HG03196 (cell line): ENCODE measurements around the gene CR1L.
"Not testable (repeated sequence)": the region's sequence is repeated elsewhere in the genome, so short reads cannot be mapped to it uniquely, and the experiment has no call there.

Experiments used
- ATAC-seq: cut with Tn5 transposase; IDR thresholded peaks from one replicate; pipeline ENCODE4 v1.9.1; 2021; ENCODE audit not compliant: unreplicated experiment

Gene CR1L

GRCh38 chr1:207644852-207645634 lies at the start of gene CR1L:
Gene CR1L, plus strand, starts transcription at chr1:207645133. Its CDS starts 101 bp downstream, at chr1:207645234.
- ATAC-seq: peak; percentile 61

- no peak for ATAC-seq
These were observed 41.2 kb upstream of the CR1L start for GRCh38 chr1:207603777-207604176.

GRCh38 chr1:207605444-207606361 lies 39.2 kb upstream of the CR1L start:
- ATAC-seq: no peak

- ATAC-seq: no peak
These were observed 38.6 kb upstream of the CR1L start for GRCh38 chr1:207606362-207606755.

- ATAC-seq: no peak
These were observed 32.2 kb upstream of the CR1L start for GRCh38 chr1:207612762-207613161.

DNA sequence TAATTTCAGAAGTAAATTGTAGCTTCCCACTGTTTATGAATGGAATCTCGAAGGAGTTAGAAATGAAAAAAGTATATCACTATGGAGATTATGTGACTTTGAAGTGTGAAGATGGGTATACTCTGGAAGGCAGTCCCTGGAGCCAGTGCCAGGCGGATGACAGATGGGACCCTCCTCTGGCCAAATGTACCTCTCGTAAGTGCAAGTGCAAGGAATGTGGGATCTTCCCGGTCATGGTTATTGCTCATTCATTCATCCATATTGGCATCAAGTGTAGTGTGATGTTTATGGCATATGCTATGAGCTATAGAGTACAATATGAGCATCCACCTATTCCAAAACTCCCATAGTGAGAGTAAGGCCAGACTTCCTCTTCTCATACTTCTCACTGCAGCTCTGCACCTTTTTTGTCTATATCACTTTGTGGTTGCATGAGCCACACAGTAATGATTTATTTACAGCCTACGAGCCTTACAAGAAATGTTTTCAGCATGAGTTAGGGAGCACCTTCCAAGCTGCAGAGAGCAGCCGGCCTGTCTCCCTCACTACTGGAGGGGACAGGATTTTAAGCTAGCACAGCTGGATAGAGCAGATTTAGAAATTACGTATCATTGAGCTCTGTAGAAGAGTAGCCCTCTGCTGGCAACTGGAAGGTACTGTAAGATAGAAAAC lies 24.9 kb upstream of the CR1L start:
- peak; percentile 90 for ATAC-seq

GRCh38 chr1:207620543-207620893 lies 24.4 kb upstream of the CR1L start:
- no peak for ATAC-seq

GRCh38 chr1:207625504-207626071 lies 19.3 kb upstream of the CR1L start:
- not testable (repeated sequence) for ATAC-seq

DNA sequence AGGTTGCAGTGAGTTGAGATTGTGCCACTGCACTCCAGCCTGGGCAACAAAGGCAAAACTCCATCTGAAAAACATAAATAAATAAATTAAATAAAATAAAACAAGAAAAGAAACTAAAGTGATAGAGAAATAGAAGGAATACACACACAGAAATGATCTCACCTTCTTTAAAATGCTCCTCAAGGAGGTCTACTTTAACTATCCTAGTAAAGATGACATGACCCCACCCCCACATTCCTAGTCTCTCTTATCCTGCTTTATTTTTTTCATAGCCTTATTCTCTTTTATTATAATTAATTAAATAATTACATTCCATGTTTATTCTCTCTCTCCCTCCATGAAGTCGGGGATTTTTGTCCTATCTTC lies 18.0 kb upstream of the CR1L start:
- ATAC-seq: no peak

GRCh38 chr1:207627496-207627895 lies 17.4 kb upstream of the CR1L start:
- ATAC-seq: no peak

GRCh38 chr1:207628776-207629175 lies 16.2 kb upstream of the CR1L start:
- no peak for ATAC-seq

GRCh38 chr1:207631137-207631536 lies 13.8 kb upstream of the CR1L start:
- ATAC-seq: no peak

GRCh38 chr1:207633226-207633625 lies 11.7 kb upstream of the CR1L start:
- ATAC-seq: no peak

- ATAC-seq: not testable (repeated sequence)
These were observed 11.1 kb upstream of the CR1L start for GRCh38 chr1:207633699-207634289.

GRCh38 chr1:207634293-207634692 lies 10.6 kb upstream of the CR1L start:
- not testable (repeated sequence) for ATAC-seq

DNA sequence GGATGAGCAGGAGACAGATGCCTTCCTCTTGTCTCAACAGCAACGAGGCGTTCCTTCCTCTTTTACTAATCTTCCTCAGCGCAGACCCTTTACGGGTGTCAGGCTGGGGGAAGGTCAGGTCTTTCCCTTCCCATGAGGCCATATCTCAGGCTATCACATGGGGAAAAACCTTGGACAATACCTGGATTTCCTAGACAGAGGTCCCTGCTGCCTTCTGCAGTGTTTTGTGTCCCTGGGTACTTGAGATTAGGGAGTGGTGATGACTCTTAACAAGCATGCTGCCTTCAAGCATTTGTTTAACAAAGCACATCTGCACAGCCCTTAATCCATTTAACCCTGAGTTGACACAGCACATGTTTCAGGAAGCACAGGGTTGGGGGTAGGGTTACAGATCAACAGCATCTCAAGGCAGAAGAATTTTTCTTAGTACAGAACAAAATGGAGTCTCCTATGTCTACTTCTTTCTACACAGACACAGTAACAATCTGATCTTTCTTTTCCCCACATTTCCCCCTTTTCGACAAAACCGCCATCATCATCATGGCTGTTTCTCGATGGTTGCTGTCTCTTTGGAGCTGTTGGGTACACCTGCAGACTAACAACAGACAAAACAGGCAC lies 9.3 kb upstream of the CR1L start:
- ATAC-seq: not testable (repeated sequence)

- not testable (repeated sequence) for ATAC-seq
These were observed 6.3 kb upstream of the CR1L start for GRCh38 chr1:207638487-207639145.

DNA sequence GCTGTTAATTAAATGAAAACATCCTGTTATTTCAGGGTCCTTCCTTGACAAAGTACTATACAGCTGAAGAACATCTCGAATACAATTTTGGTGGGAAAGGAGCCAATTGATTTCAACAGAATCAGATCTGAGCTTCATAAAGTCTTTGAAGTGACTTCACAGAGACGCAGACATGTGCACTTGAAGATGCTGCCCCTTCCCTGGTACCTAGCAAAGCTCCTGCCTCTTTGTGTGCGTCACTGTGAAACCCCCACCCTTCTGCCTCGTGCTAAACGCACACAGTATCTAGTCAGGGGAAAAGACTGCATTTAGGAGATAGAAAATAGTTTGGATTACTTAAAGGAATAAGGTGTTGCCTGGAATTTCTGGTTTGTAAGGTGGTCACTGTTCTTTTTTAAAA lies 5.6 kb upstream of the CR1L start:
- not testable (repeated sequence) for ATAC-seq

DNA sequence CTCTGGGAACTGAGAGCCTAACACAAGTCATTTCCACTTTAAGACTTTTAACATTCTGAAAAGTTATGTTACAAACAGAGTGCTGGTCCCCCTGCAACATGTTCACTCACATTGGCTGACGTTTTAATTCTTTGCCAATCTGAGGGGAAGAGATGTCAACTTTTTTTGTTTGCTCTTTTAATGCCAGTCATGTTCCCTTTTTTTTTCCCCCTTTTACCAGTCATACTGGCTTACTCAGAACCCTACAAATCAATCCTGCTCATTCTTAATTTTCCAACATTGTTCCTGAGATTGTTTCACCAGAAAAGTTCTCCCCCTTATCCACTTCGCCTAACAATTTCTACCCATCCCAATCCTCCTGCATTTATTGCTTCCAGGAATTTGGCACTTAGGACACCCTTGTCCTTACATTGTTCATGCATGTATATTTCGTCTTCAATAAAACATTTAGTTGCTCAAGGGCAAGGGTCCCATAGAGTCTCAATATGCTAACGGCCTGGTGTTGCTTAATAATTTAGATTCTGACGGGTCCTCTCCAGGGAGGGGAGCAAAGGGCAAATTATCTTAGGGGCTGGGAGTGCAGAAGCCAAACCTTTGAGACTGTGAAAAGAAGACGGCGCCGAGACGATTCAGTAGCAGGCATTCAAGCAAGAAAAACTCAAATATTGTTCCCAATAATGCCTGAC lies 624 bp upstream of the CR1L start:
- no peak for ATAC-seq
